Measurements from ENCODE around the gene IREB2.

IREB2 gene

GRCh38 chr15:78391781-78392180 lies 46.2 kb upstream of the IREB2 start:
- H3K27ac ChIP-seq = no peak overlapping the region
- no peak for TF ChIP-seq CTCF (IDR thresholded peaks at IDR 0.05)
- TF ChIP-seq ZFX (IDR thresholded peaks at IDR 0.05; ENCODE audit: borderline replicate concordance) = no peak

GRCh38 chr15:78392430-78392829 lies 45.6 kb upstream of the IREB2 start:
- TF ChIP-seq ZFX (IDR thresholded peaks at IDR 0.05; ENCODE audit: borderline replicate concordance) (no peak), CTCF (IDR thresholded peaks at IDR 0.05) (no peak)
- H3K27ac ChIP-seq = no peak overlapping the region

DNA sequence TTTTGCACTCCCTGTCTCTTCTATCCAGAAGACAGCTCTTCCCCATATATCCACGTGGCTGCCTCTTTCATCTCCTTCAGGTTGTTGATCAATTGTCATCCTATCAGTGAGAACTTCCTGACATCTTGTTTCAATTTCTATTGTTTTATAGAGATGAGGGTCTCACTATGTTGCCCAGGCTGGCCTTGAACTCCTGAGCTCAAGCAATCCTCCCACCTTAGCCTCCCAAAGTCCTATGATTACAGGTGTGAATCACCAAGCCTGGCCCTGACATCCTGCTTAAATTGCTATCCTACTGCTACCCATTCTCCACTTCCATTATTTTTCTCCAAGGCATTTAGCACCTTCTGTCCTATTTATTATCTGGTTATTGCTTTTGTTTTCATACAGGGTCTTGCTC lies 44.9 kb upstream of the IREB2 start:
- TF ChIP-seq ZFX (IDR thresholded peaks at IDR 0.05; ENCODE audit: borderline replicate concordance) (no peak), CTCF (IDR thresholded peaks at IDR 0.05) (no peak)
- no peak overlapping the region for H3K27ac ChIP-seq

- TF ChIP-seq ZFX (IDR thresholded peaks at IDR 0.05; ENCODE audit: borderline replicate concordance) = no peak
- no peak for TF ChIP-seq CTCF (IDR thresholded peaks at IDR 0.05)
- no peak overlapping the region for H3K27ac ChIP-seq
Measured at GRCh38 chr15:78394026-78394425, 44.0 kb upstream of the IREB2 start.

DNA sequence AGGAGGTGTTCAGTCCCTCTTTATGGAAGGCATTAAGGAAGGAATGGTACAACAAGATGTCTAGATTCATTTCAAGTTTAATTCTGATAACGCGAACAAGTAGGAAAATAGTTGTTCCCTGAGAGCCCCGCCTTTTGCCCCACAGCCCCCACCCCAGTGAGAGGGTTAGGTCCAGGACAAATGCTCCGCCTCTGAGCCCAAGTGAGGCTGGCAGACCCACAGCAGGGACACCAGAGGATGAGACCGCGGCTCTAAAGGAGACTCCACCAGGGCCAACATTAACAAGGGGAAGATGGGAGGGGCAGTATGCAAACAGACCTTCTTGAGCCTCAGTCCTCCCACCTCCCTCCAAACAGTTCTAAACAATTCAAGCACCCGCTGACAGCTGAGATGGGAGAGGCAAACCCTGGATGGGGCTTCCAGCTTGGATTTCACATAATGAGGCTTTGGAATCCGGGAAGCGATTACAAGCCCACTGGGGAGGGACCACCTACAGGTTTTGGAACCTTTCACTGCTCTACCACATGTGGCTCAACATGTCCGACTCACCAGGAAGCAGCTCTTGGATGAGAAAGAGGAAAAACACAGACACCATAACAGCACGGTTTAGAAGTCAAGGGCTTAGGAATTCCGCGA lies 42.9 kb upstream of the IREB2 start:
- TF ChIP-seq ZFX (IDR thresholded peaks at IDR 0.05; ENCODE audit: borderline replicate concordance) (no peak), CTCF (IDR thresholded peaks at IDR 0.05) (no peak)
- no peak overlapping the region for H3K27ac ChIP-seq

DNA sequence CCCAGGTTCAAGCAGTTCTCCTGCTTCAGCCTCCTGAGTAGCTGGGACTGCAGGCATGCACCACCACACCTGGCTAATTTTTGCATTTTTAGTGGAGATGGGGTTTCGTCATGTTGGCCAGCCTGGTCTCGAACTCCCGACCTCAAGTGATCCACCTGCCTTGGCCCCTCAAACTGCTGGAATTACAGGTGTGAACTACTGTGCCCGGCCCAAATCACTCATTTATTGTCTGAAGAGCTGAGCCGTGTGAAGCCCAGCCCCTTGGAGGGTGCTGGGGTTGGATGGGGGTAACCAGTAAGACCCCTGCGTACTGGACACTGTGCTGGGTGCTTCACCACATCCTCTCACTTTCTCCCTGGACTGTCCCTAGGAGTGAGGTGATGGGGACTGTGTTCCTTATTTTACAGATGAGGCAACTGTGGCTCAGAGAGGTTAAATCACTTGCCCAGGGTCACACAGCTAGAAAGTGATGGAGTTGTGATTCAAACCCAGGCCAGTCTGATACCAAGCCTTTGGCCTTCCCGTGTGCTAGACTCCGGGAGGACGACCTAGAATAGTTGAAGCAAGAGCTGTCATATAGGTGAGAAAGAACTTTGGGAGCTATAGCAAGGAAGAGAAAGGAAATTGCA lies 41.7 kb upstream of the IREB2 start:
- H3K27ac ChIP-seq = no peak overlapping the region
- TF ChIP-seq ZFX (IDR thresholded peaks at IDR 0.05; ENCODE audit: borderline replicate concordance) = no peak

GRCh38 chr15:78396976-78397375 lies 41.0 kb upstream of the IREB2 start:
- TF ChIP-seq CTCF (IDR thresholded peaks at IDR 0.05) = peak; percentile 71
- no peak for TF ChIP-seq ZFX (IDR thresholded peaks at IDR 0.05; ENCODE audit: borderline replicate concordance)

More at GRCh38 chr15:78396976-78397375, 41.0 kb upstream of the IREB2 start:
- no peak overlapping the region for H3K27ac ChIP-seq

Data from 22Rv1 (cell line).